GM12872 (cell line): ENCODE results near the gene SOX10.

Experiments
- TF ChIP-seq, protein P1 (sequence below): IDR thresholded peaks from 3 replicates; pipeline ENCODE4 v1.5.1; 2011; ENCODE audit warnings: low read depth, mild to moderate bottlenecking, low read length, moderate library complexity; ENCODE audit not compliant: insufficient read depth

SOX10 gene

DNA sequence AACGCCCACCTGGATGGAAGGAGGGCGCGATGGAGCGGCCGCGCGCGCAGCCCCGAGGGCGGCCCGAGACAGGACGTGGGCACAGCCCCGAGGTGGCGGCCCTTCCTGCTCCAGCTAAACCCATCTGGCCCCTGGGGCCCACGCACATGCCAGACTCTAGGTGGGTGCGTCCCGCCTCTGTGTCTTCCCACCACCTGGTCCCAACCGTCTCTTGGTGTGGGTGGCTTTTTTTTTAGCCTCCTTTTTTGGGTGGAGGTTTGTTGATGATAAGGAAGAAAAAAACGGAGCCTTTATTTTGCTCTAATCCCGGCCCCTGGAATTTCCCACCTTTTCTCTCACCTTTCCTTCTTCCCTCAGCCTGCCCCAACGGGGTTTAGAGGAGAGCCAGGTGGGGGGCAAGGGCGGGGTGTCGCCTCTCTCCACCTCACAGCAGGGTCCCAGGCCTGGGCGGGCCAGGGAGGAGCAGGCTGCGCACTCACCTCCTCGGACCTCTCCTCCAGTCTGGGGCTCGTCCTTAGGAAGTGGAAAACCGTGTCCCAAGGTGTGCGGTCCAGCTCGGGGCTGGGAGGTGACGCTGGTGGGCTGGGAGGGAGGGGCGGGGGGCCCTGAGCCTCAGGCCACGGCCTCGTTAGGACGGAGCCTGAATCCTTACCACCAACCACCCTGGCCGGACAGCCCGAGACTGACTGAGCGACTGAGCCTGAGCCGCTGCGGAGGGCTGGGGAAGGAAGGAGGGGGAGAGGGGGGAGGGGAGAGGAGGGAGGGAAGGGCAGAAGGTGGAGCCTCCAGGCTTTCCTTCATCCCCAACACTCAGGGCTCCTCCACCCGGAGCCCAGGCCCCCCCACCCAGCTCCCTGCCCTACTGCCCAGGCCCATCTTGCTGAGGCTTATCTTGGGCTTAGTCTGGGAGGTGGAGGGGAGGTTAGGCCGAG is at the start of gene SOX10:
Gene SOX10 (minus strand): TSS at position 696 of the 932 bp plus-strand sequence. CDS start 771 bp downstream, outside the sequence.
- TF ChIP-seq, protein P1, sequence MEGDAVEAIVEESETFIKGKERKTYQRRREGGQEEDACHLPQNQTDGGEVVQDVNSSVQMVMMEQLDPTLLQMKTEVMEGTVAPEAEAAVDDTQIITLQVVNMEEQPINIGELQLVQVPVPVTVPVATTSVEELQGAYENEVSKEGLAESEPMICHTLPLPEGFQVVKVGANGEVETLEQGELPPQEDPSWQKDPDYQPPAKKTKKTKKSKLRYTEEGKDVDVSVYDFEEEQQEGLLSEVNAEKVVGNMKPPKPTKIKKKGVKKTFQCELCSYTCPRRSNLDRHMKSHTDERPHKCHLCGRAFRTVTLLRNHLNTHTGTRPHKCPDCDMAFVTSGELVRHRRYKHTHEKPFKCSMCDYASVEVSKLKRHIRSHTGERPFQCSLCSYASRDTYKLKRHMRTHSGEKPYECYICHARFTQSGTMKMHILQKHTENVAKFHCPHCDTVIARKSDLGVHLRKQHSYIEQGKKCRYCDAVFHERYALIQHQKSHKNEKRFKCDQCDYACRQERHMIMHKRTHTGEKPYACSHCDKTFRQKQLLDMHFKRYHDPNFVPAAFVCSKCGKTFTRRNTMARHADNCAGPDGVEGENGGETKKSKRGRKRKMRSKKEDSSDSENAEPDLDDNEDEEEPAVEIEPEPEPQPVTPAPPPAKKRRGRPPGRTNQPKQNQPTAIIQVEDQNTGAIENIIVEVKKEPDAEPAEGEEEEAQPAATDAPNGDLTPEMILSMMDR, result no peak

DNA sequence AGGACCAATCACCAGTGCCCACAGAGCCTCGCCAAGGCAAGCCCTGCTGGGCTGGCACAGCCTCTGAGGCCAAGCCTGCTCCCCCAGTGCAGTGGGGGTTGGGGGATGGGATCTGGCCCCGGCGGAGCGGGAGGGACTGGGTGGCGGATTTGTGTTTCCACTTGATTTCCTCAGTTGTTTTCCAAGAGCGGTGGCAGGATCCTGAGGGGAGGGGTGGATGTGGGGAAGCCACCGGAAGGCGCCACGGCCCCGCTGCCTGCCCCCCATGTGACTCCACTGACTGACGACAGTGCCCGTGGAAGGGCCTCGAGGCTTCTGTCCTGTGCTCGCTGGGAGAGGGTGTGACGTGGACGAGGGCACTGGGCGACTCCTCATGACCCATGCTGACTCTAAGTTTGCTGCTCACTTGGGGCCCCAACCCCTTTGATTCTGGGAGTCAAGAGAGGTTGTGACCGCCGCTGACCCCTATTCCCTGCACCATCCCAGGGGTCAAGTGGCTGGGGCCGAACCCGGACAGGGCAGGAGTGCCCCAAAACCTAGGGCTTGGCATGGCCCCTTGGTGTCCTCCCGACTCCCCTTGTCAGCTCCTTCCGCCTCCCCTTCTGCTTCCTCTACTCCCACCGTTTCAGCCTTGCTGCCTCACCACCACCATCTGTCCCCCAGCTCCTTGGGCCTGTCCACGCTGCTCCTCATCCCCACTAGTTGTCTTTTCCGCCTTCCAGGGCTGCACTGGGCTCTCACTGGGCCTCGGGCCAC is 49.3 kb upstream of the SOX10 start:
- TF ChIP-seq, protein P1, result no peak

- TF ChIP-seq, protein P1, result no peak
Observed at GRCh38 chr22:38032681-38033521, 48.5 kb upstream of the SOX10 start.

- TF ChIP-seq, protein P1, result no peak
Observed at GRCh38 chr22:38031491-38031890, 47.1 kb upstream of the SOX10 start.

GRCh38 chr22:38030311-38031133 is 46.2 kb upstream of the SOX10 start:
- TF ChIP-seq, protein P1, result no peak

GRCh38 chr22:38029901-38030300 is 45.5 kb upstream of the SOX10 start:
- TF ChIP-seq, protein P1, result no peak
